ENCODE results near the gene APEH. TPM values are rescaled to one million over a fixed set of nuclear protein-coding genes. Genes with fewer than 3 reads are reported as not detected.
A peak's percentile ranks its signal among the peaks of the same experiment; 100 is the strongest.

The APEH gene
- total and polyA plus RNA-seq, 2 of the 13 experiments (the other 11 are each of a cell fraction or from before 2014, with no cell fraction given), result 116 to 130 TPM

DNA sequence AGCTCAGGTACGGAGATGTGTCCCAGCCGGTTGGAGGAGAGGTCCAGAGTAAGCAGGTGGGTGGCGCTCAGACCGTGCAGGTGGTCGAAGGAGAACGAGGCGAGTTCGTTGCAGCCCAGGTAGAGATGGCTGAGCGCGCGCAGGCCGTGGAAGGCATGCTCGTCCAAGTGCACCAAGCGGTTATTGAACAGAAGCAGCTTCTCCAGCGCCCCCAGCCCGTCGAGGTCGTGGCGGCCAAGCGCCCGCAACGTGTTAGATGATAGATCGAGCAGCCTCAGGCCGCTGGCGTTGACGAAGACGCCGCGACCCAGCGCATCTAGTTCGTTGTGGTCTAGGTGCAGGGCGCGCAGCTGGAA, 44.7 kb downstream of the APEH start:
- Histone ChIP-seq H3K4me3 (replicated peaks in 1 of 3; ENCODE audit: insufficient read depth in 1 of 3, low read depth in 2 of 3, low read length in 3 of 3) (no peak overlapping the region), H4K20me1 (ENCODE audit: insufficient read depth, low read length) (no peaks in the 10 kb centered on the region), H3K27me3 (ENCODE audit: control insufficient read depth in 1 of 2, insufficient read depth in 2 of 2, low read length in 2 of 2) (no peaks in the 10 kb centered on the region), H3K4me2 (ENCODE audit: low read depth, low read length) (no peak overlapping the region), H3K9me3 (ENCODE audit: low read length) (no peaks in the 10 kb centered on the region), H3K9ac (ENCODE audit: insufficient read depth, low read depth, low read length) (no peak overlapping the region), H2AFZ (ENCODE audit: low read length) (no peak overlapping the region), H3K79me2 (ENCODE audit: insufficient read depth, low read length) (peaks cover 13% of the 10 kb centered on the region), H3K4me1 (ENCODE audit: insufficient read depth, low read length) (peaks cover 10% of the 10 kb centered on the region), H3K36me3 (replicated peaks in 1 of 2; ENCODE audit: control insufficient read depth in 1 of 2, insufficient read depth in 2 of 2, low read length in 2 of 2) (peaks cover 19% of the 10 kb centered on the region in 2 experiments; a peak in 4 of 5 replicates), H3K27ac (ENCODE audit: extremely low read length, insufficient read depth, low read length) (no peak overlapping the region)
- 97% methylated on average over 33 of the region's 33 CpGs for WGBS (ENCODE audit: low lambda C conversion rate)
- BruUV-seq (replicated peaks), result no TSS peak
- DNase-seq (ENCODE audit: low spot score) (no peak), FAIRE-seq (no peak), ATAC-seq (no peak)
- ChIA-PET CTCF (ENCODE audit: low intra/inter-chr PET ratio, low total read pairs) (no interaction called here), POLR2A (no interaction called here)
- intact Hi-C loops (cut with micrococcal nuclease; ENCODE audit: unreplicated experiment), result no loop called here
- TF ChIP-seq ZBTB38 (CRISPR knock-in tag; IDR thresholded peaks at IDR 0.05), result peak; percentile 12; the same call in 1 of the 2 replicates
- TF ChIP-seq, protein P1, sequence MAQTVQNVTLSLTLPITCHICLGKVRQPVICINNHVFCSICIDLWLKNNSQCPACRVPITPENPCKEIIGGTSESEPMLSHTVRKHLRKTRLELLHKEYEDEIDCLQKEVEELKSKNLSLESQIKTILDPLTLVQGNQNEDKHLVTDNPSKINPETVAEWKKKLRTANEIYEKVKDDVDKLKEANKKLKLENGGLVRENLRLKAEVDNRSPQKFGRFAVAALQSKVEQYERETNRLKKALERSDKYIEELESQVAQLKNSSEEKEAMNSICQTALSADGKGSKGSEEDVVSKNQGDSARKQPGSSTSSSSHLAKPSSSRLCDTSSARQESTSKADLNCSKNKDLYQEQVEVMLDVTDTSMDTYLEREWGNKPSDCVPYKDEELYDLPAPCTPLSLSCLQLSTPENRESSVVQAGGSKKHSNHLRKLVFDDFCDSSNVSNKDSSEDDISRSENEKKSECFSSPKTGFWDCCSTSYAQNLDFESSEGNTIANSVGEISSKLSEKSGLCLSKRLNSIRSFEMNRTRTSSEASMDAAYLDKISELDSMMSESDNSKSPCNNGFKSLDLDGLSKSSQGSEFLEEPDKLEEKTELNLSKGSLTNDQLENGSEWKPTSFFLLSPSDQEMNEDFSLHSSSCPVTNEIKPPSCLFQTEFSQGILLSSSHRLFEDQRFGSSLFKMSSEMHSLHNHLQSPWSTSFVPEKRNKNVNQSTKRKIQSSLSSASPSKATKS (CRISPR knock-in tag; IDR thresholded peaks at IDR 0.05), result no peak
- in situ Hi-C loops (cut with HindIII; ENCODE audit: extremely low pct_ligation_motif_present, low pct_unique_long_range_greater_than_20kb), result no loop called here

DNA sequence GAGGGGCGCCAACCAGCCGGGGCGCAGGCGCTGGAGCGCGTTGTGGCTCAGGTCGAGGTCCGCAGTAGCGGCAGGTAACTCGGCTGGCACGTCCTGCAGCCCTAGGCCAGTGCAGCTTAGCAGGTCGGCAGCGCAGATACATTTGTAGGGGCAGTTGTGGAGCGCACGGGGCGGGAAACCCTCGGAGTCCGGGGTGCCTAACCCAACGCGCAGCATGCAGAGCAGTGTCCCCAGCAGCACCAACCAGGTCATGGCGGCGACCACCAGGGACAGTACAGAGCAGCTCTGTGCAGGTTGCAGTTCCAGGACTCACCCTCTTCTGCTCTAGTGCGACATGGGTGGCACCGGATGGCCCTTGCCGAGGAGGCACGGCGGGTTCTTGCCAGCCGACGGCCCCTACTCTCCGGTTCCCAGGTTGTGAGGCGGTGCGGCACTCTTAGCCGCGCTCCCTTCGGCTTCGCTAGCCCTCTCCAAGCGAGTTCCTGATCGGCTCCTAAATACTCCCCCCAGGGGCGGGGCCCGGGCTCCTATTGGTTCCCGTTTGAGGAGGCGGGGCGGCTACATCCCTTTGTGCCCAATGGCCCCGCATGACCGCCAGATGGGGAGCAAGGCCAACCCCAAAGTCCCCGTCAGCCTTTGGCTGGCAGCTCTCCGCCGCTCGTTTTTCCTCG, 45.2 kb downstream of the APEH start, which contains the start of gene AMIGO3:
AMIGO3 (minus strand) TSS at position 471 of the 671 bp plus-strand sequence; CDS start at position 252, 219 bp downstream.
- WGBS (ENCODE audit: low lambda C conversion rate), result 97% methylated on average over 47 of the region's 50 CpGs
- Histone ChIP-seq H3K4me2 (ENCODE audit: low read depth, low read length) (no peak within 1 kb of the TSS), H3K79me2 (ENCODE audit: insufficient read depth, low read length) (peaks cover 13% of the 10 kb centered on the region), H3K4me1 (ENCODE audit: insufficient read depth, low read length) (peaks cover 10% of the 10 kb centered on the region), H3K27me3 (ENCODE audit: control insufficient read depth in 1 of 2, insufficient read depth in 2 of 2, low read length in 2 of 2) (no peaks in the 10 kb centered on the region), H3K9me3 (ENCODE audit: low read length) (no peaks in the 10 kb centered on the region), H2AFZ (ENCODE audit: low read length) (no peak within 1 kb of the TSS), H4K20me1 (ENCODE audit: insufficient read depth, low read length) (no peaks in the 10 kb centered on the region), H3K27ac (ENCODE audit: extremely low read length, insufficient read depth, low read length) (no peak within 1 kb of the TSS), H3K36me3 (replicated peaks in 1 of 2; ENCODE audit: control insufficient read depth in 1 of 2, insufficient read depth in 2 of 2, low read length in 2 of 2) (peaks cover 16 to 19% of the 10 kb centered on the region in 2 experiments; a peak in 4 of 5 replicates), H3K9ac (ENCODE audit: insufficient read depth, low read depth, low read length) (no peak within 1 kb of the TSS), H3K4me3 (replicated peaks in 1 of 3; ENCODE audit: insufficient read depth in 1 of 3, low read depth in 2 of 3, low read length in 3 of 3) (no peak within 1 kb of the TSS)
- POLR2A ChIA-PET, result no interaction called here
- no peak for FAIRE-seq
- intact Hi-C loops (cut with micrococcal nuclease; ENCODE audit: unreplicated experiment), result no loop called here
- DNase-seq (ENCODE audit: low spot score), result no peak
- no TSS peak for BruUV-seq (replicated peaks)
- CTCF ChIA-PET (ENCODE audit: low intra/inter-chr PET ratio, low total read pairs), result no interaction called here
- peak; percentile 9 for ATAC-seq
- in situ Hi-C loops (cut with HindIII; ENCODE audit: extremely low pct_ligation_motif_present, low pct_unique_long_range_greater_than_20kb), result no loop called here
- TF ChIP-seq CBFB (CRISPR knock-in tag; IDR thresholded peaks at IDR 0.05) (no peak), ZNF296 (CRISPR knock-in tag; conservative IDR thresholded peaks at IDR 0.05) (no peak), ELF1 (CRISPR knock-in tag; IDR thresholded peaks at IDR 0.05) (no peak), ZNF644 (CRISPR knock-in tag; IDR thresholded peaks at IDR 0.05; ENCODE audit: low read depth) (no peak), DMAP1 (CRISPR knock-in tag; IDR thresholded peaks at IDR 0.05) (no peak), ZNF317 (CRISPR knock-in tag; IDR thresholded peaks at IDR 0.05) (no peak), ARID2 (CRISPR knock-in tag; IDR thresholded peaks at IDR 0.05; ENCODE audit: borderline replicate concordance) (no peak), ZNF761 (CRISPR knock-in tag; conservative IDR thresholded peaks at IDR 0.05) (no peak), TOE1 (CRISPR knock-in tag; IDR thresholded peaks at IDR 0.05) (no peak), AGO2 (optimal IDR thresholded peaks at IDR 0.05; ENCODE audit: low read depth, low read length) (peak; percentile 86)
- TF ChIP-seq, protein P2, sequence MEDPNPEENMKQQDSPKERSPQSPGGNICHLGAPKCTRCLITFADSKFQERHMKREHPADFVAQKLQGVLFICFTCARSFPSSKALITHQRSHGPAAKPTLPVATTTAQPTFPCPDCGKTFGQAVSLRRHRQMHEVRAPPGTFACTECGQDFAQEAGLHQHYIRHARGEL (CRISPR knock-in tag; IDR thresholded peaks at IDR 0.05), result no peak
- TF ChIP-seq, protein P3, sequence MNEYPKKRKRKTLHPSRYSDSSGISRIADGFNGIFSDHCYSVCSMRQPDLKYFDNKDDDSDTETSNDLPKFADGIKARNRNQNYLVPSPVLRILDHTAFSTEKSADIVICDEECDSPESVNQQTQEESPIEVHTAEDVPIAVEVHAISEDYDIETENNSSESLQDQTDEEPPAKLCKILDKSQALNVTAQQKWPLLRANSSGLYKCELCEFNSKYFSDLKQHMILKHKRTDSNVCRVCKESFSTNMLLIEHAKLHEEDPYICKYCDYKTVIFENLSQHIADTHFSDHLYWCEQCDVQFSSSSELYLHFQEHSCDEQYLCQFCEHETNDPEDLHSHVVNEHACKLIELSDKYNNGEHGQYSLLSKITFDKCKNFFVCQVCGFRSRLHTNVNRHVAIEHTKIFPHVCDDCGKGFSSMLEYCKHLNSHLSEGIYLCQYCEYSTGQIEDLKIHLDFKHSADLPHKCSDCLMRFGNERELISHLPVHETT (CRISPR knock-in tag; conservative IDR thresholded peaks at IDR 0.05), result no peak
- TF ChIP-seq, protein P4, sequence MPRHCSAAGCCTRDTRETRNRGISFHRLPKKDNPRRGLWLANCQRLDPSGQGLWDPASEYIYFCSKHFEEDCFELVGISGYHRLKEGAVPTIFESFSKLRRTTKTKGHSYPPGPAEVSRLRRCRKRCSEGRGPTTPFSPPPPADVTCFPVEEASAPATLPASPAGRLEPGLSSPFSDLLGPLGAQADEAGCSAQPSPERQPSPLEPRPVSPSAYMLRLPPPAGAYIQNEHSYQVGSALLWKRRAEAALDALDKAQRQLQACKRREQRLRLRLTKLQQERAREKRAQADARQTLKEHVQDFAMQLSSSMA (CRISPR knock-in tag; IDR thresholded peaks at IDR 0.05), result no peak
